Upper lobe of right lung (tissue), 1 donor: ENCODE data around the gene KYAT1. TPM values are rescaled to one million over a fixed set of nuclear protein-coding genes. Genes with fewer than 3 reads are reported as not detected.

Experiments used
- ATAC-seq: fragments of 200-7000 bp; cut with Tn5 transposase; one replicate; pipeline ENCODE4 v1.9.1; 2020; ENCODE audit warnings: mild to moderate bottlenecking, moderate library complexity
- DNase-seq: peaks from one replicate; pipeline ENCODE4 v3.0.0-alpha.2; 2020
- H3K27ac ChIP-seq: fragments of 200-600 bp; one replicate; pipeline ENCODE4 v1.8.0; 2022
- H3K27me3 ChIP-seq: fragments of 200-600 bp; one replicate; pipeline ENCODE4 v1.8.0; 2022; ENCODE audit warnings: mild to moderate bottlenecking
- H3K36me3 ChIP-seq: fragments of 200-600 bp; one replicate; pipeline ENCODE4 v1.8.0; 2022
- H3K4me1 ChIP-seq: fragments of 200-600 bp; one replicate; pipeline ENCODE4 v1.8.0; 2022
- H3K4me3 ChIP-seq: fragments of 200-600 bp; one replicate; pipeline ENCODE4 v1.8.0; 2022; ENCODE audit warnings: mild to moderate bottlenecking
- H3K9me3 ChIP-seq: fragments of 200-600 bp; one replicate; pipeline ENCODE4 v1.8.0; 2022
- intact Hi-C: fragments of 100-400 bp; cut with DNase I; formaldehyde crosslinking; loops from one replicate; pipeline ENCODE4 v1.11.0; 2022
- total RNA-seq: library from RNA; stranded (reverse); fragmentation: NEBNext Ultra II Directional; extraction: Animal tissue kit (Norgen Biotek cat#: 25700); gene quantifications from one replicate; pipeline ENCODE4 v1.2.1, GENCODE V29; 2021
- TF ChIP-seq, protein P1 (sequence below): fragments of 200-600 bp; IDR thresholded peaks from one replicate; pipeline ENCODE4 v1.8.0; 2022; ENCODE audit warnings: antibody characterized with exemption
- donor health status: DM: no; HTN: yes; CAD: no; lungs with severe emphysema.

The KYAT1 gene
- total RNA-seq, 1 donor from 2014 or later, result 6.6 TPM

DNA sequence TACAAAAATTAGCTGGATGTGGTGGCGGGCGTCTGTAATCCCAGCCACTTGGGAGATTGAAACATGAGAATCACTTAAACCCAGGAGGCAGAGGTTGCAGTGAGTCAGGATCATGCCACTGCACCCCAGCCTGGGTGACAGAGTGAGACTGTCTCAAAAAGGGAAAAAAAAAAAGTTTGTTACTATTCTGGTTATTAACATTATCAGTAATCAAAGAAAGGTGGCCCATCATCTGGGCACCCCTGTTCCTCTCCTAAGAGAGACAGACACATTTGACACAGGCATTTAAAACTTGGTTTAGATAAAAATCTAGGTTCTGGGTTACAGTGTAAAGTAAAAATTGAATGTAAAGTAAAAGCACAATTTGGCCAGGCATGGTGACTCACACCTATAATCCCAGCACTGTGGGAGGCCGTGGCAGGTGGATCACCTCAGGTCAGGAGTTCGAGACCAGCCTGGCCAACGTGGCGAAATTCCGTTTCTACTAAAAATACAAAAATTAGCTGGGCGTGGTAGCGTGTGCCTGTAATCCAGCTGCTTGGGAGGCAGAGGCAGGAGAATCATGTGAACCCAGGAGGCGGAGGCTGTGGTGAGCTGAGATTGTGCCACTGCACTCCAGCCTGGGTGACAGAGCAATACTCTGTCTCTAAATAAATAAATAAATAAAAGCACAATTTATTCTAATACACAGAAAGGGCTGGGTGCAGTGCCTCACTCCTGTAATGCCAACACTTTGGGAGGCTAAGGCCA, 22.3 kb upstream of the KYAT1 start:
- Histone ChIP-seq H3K27me3 (no peaks in the 10 kb centered on the region), H3K4me3 (no peak overlapping the region), H3K36me3 (peaks cover 22% of the 10 kb centered on the region), H3K4me1 (peaks cover 27% of the 10 kb centered on the region), H3K9me3 (no peaks in the 10 kb centered on the region), H3K27ac (no peak overlapping the region)
- intact Hi-C loops, result no loop called here
- TF ChIP-seq, protein P1, sequence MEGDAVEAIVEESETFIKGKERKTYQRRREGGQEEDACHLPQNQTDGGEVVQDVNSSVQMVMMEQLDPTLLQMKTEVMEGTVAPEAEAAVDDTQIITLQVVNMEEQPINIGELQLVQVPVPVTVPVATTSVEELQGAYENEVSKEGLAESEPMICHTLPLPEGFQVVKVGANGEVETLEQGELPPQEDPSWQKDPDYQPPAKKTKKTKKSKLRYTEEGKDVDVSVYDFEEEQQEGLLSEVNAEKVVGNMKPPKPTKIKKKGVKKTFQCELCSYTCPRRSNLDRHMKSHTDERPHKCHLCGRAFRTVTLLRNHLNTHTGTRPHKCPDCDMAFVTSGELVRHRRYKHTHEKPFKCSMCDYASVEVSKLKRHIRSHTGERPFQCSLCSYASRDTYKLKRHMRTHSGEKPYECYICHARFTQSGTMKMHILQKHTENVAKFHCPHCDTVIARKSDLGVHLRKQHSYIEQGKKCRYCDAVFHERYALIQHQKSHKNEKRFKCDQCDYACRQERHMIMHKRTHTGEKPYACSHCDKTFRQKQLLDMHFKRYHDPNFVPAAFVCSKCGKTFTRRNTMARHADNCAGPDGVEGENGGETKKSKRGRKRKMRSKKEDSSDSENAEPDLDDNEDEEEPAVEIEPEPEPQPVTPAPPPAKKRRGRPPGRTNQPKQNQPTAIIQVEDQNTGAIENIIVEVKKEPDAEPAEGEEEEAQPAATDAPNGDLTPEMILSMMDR, result no peak
- no peak for ATAC-seq
- no peak for DNase-seq

DNA sequence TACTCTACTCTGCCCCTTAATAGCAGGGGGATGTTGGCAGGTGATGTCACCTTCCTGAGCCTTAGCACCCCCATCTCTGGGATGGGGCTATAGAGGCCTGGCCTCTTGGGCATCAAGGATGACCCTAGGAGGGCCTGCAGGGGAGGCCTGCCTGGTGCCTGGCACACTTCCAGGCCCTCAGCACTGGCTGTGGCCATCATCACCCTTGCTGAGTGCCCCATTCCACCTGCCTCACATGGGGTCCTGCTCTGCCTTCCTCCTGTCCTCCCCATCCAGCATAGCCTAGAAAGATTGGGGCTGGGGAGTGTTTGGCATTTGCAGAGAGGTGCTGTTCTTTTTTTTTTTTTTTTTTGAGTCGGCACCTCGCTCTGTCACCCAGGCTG, 21.3 kb upstream of the KYAT1 start:
- intact Hi-C loops, result no loop called here
- TF ChIP-seq, protein P1, result no peak
- Histone ChIP-seq H3K27me3 (no peaks in the 10 kb centered on the region), H3K36me3 (peaks cover 18% of the 10 kb centered on the region), H3K9me3 (no peaks in the 10 kb centered on the region), H3K4me3 (no peak overlapping the region), H3K27ac (peak overlapping the region; percentile 74), H3K4me1 (peaks cover 29% of the 10 kb centered on the region)
- DNase-seq (no peak), ATAC-seq (no peak)

DNA sequence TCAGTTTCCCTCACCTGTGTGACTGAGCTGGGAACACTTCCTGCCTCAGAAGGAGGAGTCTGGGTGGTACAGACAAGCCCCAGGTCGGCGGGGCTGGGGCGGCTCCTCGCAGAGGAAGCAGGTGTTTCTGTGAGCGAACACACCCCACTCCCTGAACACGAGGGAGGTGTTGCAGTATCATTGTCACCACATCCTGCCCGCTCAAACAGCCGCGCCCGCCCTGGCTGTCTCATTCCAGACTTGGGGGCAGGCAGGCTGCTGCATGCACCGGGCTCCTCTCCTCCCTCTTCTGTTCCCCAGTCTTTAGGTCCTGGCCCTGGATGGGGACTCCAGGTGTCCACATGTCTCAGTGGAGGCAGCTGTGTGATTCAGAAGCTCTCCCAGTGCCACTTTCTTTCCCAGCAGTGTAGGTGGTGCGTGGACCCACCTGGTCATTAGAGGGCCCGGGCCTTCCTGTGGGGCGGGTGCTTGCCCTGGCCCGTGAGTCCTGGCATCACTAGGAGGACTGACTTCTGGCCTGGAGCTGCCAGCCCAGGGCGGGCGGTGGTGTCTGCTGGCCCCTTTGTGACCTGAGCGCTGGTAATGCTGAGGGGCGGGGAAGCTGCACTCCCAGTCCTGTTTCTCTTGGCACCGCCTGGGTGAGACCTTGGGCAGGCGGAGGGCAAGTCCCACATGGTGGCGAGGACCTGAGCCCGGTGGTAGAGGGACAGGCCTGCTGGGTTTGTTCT, 20.8 kb upstream of the KYAT1 start:
- no peak overlapping the region for H3K4me3 ChIP-seq
- ATAC-seq, result peak; percentile 62

DNA sequence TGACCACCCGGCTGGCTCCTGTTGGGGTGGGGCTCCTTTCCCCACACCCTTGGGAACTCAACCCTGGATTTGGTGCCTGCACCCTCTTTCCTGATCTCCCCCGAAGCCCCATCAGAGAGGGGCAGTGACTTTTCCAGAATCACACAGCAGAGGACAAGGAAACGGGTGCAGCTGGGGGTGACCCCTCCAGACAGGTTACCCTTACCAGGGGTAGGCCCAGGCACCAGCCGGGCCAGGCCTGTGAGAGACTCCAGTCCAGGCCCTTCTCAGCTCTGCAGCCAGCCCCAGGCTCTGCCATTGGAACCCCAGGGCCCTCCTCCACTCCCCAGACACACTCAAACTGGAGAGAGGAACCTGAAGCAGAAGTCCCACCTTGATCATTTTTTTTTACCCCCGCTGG, 20.1 kb upstream of the KYAT1 start:
- Histone ChIP-seq H3K27me3 (no peaks in the 10 kb centered on the region), H3K4me3 (no peak overlapping the region), H3K4me1 (peaks cover 34% of the 10 kb centered on the region), H3K27ac (peak overlapping the region; percentile 74), H3K36me3 (peaks cover 16% of the 10 kb centered on the region), H3K9me3 (no peaks in the 10 kb centered on the region)
- intact Hi-C loops, result no loop called here
- ATAC-seq (no peak), DNase-seq (no peak)
- TF ChIP-seq, protein P1, result no peak

More for the DNA sequence above, 20.8 kb upstream of the KYAT1 start:
- TF ChIP-seq, protein P1, result no peak
- Histone ChIP-seq H3K27ac (peak overlapping the region; percentile 74), H3K9me3 (no peaks in the 10 kb centered on the region), H3K36me3 (peaks cover 15% of the 10 kb centered on the region), H3K27me3 (no peaks in the 10 kb centered on the region), H3K4me1 (peaks cover 32% of the 10 kb centered on the region)
- no peak for DNase-seq
- intact Hi-C loops, result no loop called here

DNA sequence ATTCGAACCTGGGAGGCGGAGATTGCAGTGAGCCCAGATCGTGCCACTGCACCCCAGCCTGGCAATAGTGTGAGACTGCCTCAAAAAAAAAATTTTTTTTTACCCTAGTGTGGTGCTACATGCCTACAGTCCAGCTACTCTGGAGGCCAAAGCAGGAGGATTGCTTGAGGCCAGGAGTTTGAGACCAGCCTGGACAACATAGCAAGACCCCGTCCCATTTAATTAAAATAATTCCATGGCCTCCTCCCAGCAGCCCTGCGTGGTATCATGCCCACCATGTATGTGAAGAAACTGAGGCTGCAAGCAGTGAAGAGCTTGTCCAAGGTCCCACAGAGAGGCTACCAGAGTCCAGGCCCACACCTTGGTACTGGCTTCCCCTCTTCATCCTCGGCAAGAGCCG, 19.6 kb upstream of the KYAT1 start:
- Histone ChIP-seq H3K27ac (peak overlapping the region; percentile 74), H3K9me3 (no peaks in the 10 kb centered on the region), H3K4me1 (peaks cover 34% of the 10 kb centered on the region), H3K4me3 (no peak overlapping the region), H3K36me3 (peaks cover 19% of the 10 kb centered on the region), H3K27me3 (no peaks in the 10 kb centered on the region)
- ATAC-seq (no peak), DNase-seq (no peak)
- intact Hi-C loops, result no loop called here
- TF ChIP-seq, protein P1, result no peak
